NB4 (cell line): ENCODE results near the gene SPATA20.

Experiments used
- CTCF ChIP-seq: IDR thresholded peaks from one replicate; pipeline ENCODE4 v1.5.1; 2012; ENCODE audit warnings: low read depth, low read length
- POLR2A ChIP-seq: IDR thresholded peaks from 2 replicates; pipeline ENCODE4 v1.6.1; 2011; ENCODE audit warnings: mild to moderate bottlenecking; ENCODE audit not compliant: insufficient read length; ENCODE audit errors: extremely low read depth
- TF ChIP-seq, protein P1 (sequence below): IDR thresholded peaks from 2 replicates; pipeline ENCODE4 v1.6.1; 2011; ENCODE audit warnings: low read depth, low read length

GRCh38 chr17:50519141-50519834 lies 27.7 kb upstream of the SPATA20 start:
- no peak for TF ChIP-seq CTCF
- no peak for TF ChIP-seq POLR2A
- TF ChIP-seq, protein P1, sequence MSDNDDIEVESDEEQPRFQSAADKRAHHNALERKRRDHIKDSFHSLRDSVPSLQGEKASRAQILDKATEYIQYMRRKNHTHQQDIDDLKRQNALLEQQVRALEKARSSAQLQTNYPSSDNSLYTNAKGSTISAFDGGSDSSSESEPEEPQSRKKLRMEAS: no peak
